Measurements from ENCODE around the gene STARD3.

DNA sequence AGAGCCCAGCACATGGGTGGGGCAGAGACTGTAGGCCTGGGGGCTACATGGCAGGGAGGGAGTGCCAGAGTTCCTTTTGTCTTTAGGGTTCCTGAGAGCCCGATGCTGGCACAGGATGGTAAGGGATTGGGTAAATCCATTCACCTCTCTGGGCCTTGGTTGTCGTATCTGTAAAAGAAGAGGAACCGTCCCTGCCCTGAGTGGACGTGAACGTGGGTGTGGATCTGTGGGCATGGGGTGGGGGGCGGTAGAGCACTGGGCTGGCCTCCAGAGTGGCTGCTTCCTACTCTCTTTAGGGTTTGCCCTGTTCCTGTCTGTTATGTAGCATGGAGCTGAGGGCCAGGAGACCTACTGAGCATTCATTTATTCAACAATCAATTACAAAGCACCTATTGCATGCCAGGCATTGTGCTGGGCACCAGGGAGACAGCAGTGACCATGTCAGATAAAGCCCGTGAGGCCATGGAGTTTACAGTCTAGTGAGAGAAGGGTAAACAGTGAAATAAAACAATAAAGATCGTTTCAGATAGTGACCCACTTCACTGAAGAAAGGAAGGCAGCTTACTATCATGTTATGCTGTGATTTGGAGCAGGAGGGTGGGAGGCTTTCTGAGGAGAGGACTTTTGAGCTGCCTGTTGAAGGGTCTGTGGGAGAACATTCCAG lies 15.1 kb downstream of the STARD3 start:
- TF ChIP-seq, protein P1, sequence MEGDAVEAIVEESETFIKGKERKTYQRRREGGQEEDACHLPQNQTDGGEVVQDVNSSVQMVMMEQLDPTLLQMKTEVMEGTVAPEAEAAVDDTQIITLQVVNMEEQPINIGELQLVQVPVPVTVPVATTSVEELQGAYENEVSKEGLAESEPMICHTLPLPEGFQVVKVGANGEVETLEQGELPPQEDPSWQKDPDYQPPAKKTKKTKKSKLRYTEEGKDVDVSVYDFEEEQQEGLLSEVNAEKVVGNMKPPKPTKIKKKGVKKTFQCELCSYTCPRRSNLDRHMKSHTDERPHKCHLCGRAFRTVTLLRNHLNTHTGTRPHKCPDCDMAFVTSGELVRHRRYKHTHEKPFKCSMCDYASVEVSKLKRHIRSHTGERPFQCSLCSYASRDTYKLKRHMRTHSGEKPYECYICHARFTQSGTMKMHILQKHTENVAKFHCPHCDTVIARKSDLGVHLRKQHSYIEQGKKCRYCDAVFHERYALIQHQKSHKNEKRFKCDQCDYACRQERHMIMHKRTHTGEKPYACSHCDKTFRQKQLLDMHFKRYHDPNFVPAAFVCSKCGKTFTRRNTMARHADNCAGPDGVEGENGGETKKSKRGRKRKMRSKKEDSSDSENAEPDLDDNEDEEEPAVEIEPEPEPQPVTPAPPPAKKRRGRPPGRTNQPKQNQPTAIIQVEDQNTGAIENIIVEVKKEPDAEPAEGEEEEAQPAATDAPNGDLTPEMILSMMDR (conservative IDR thresholded peaks at IDR 0.05) = no peak
- TF ChIP-seq ZFX (IDR thresholded peaks at IDR 0.05) = no peak

All from C4-2B (cell line).